OCI-LY3 (cell line): ENCODE results near the gene SRCAP.

ENCODE experiments used
- H2AFZ ChIP-seq: fragments of 200-600, 300-600 bp; shearing (Covaris generic); 2 replicates; pipeline ENCODE4 v1.6.0; 2014; ENCODE audit warnings: antibody characterized with exemption, low read depth, low read length
- H3K27ac ChIP-seq: fragments of 200-600, 300-600 bp; sonication (generic); 2 replicates; pipeline ENCODE4 v1.5.1; 2014; ENCODE audit warnings: mild to moderate bottlenecking, low read length, moderate library complexity, mixed read lengths
- H3K27me3 ChIP-seq: fragments of 200-600, 300-600 bp; sonication (generic); 2 replicates; pipeline ENCODE4 v1.6.1; 2014; ENCODE audit warnings: low read depth, low read length, mixed read lengths
- H3K36me3 ChIP-seq: fragments of 200-600, 300-600 bp; sonication (generic); replicated peaks from 2 replicates; pipeline ENCODE3; 2014; ENCODE audit warnings: low read depth, low read length, mixed read lengths
- H3K4me1 ChIP-seq: fragments of 300-600, 200-600 bp; sonication (generic); 2 replicates; pipeline ENCODE4 v1.6.1; 2014; ENCODE audit warnings: low read length, mixed read lengths
- H3K4me2 ChIP-seq: fragments of 200-600, 300-600 bp; sonication (generic); 2 replicates; pipeline ENCODE4 v1.6.1; 2014; ENCODE audit warnings: low read length, mixed read lengths
- H3K4me3 ChIP-seq: fragments of 300-600, 200-600 bp; sonication (generic); 2 replicates; pipeline ENCODE4 v1.5.1; 2014; ENCODE audit warnings: antibody characterized with exemption, mild to moderate bottlenecking, low read length, moderate library complexity
- H3K79me2 ChIP-seq: fragments of 300-600, 200-600 bp; shearing (Covaris generic); 2 replicates; pipeline ENCODE4 v1.6.1; 2014; ENCODE audit warnings: mild to moderate bottlenecking, low read length, mixed read lengths
- H3K9ac ChIP-seq: fragments of 300-600, 200-600 bp; shearing (Covaris generic); 2 replicates; pipeline ENCODE4 v1.6.0; 2014; ENCODE audit warnings: mild to moderate bottlenecking, low read length, moderate library complexity
- H3K9me3 ChIP-seq: fragments of 200-600, 300-600 bp; shearing (Covaris generic); 2 replicates; pipeline ENCODE4 v1.6.1; 2014; ENCODE audit warnings: low read length, mixed read lengths; ENCODE audit not compliant: insufficient read depth
- H4K20me1 ChIP-seq: fragments of 200-600, 300-600 bp; sonication (generic); 2 replicates; pipeline ENCODE4 v1.6.1; 2016; ENCODE audit warnings: low read length, mixed read lengths; ENCODE audit not compliant: insufficient read depth
- EZH2phosphoT487 ChIP-seq: fragments of 200-600 bp; shearing (Covaris generic); IDR thresholded peaks from 2 replicates; pipeline ENCODE4 v1.6.1; 2018; ENCODE audit warnings: antibody characterized with exemption, mixed run types, low read depth
- TF ChIP-seq, protein P1 (sequence below): fragments of 200-600, 300-600 bp; sonication (generic); IDR thresholded peaks from 2 replicates; pipeline ENCODE4 v1.5.1; 2014; ENCODE audit warnings: antibody characterized with exemption, low read length, low read depth

Gene SRCAP

DNA sequence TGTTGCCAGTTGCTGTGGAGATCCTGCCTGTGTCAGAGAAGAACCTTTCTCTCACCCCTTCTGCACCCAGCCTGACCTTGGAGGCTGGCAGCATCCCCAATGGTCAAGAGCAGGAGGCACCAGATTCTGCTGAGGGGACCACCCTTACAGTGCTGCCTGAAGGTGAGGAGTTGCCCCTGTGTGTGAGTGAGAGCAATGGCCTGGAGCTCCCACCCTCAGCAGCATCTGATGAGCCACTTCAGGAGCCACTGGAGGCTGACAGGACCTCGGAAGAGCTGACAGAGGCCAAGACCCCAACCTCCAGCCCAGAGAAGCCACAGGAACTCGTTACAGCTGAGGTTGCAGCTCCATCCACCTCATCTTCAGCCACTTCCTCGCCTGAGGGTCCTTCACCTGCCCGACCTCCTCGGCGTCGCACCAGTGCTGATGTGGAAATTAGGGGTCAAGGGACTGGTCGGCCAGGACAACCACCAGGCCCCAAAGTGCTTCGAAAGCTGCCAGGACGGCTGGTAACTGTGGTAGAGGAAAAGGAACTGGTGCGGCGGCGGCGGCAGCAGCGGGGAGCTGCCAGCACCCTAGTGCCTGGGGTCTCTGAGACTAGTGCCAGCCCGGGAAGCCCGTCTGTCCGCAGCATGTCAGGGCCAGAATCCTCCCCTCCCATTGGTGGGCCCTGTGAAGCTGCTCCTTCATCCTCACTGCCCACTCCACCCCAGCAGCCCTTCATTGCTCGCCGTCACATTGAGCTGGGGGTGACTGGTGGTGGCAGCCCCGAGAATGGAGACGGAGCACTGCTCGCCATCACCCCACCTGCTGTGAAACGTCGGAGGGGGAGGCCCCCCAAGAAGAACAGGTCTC, 39.0 kb downstream of the SRCAP start:
- no peak overlapping the region for H3K4me2 ChIP-seq
- H3K4me3 ChIP-seq = no peak overlapping the region
- peaks cover 66% of the 10 kb centered on the region for H3K36me3 ChIP-seq
- no peaks in the 10 kb centered on the region for H3K27me3 ChIP-seq
- TF ChIP-seq, protein P1, sequence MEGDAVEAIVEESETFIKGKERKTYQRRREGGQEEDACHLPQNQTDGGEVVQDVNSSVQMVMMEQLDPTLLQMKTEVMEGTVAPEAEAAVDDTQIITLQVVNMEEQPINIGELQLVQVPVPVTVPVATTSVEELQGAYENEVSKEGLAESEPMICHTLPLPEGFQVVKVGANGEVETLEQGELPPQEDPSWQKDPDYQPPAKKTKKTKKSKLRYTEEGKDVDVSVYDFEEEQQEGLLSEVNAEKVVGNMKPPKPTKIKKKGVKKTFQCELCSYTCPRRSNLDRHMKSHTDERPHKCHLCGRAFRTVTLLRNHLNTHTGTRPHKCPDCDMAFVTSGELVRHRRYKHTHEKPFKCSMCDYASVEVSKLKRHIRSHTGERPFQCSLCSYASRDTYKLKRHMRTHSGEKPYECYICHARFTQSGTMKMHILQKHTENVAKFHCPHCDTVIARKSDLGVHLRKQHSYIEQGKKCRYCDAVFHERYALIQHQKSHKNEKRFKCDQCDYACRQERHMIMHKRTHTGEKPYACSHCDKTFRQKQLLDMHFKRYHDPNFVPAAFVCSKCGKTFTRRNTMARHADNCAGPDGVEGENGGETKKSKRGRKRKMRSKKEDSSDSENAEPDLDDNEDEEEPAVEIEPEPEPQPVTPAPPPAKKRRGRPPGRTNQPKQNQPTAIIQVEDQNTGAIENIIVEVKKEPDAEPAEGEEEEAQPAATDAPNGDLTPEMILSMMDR = no peak
- no peak for TF ChIP-seq EZH2phosphoT487
- no peak overlapping the region for H3K9ac ChIP-seq
- no peaks in the 10 kb centered on the region for H4K20me1 ChIP-seq
- H3K79me2 ChIP-seq = no peaks in the 10 kb centered on the region; the same call in 1 of the 2 replicates
- H3K27ac ChIP-seq = no peak overlapping the region
- H2AFZ ChIP-seq = no peak overlapping the region
- H3K9me3 ChIP-seq = no peaks in the 10 kb centered on the region
- no peaks in the 10 kb centered on the region for H3K4me1 ChIP-seq

DNA sequence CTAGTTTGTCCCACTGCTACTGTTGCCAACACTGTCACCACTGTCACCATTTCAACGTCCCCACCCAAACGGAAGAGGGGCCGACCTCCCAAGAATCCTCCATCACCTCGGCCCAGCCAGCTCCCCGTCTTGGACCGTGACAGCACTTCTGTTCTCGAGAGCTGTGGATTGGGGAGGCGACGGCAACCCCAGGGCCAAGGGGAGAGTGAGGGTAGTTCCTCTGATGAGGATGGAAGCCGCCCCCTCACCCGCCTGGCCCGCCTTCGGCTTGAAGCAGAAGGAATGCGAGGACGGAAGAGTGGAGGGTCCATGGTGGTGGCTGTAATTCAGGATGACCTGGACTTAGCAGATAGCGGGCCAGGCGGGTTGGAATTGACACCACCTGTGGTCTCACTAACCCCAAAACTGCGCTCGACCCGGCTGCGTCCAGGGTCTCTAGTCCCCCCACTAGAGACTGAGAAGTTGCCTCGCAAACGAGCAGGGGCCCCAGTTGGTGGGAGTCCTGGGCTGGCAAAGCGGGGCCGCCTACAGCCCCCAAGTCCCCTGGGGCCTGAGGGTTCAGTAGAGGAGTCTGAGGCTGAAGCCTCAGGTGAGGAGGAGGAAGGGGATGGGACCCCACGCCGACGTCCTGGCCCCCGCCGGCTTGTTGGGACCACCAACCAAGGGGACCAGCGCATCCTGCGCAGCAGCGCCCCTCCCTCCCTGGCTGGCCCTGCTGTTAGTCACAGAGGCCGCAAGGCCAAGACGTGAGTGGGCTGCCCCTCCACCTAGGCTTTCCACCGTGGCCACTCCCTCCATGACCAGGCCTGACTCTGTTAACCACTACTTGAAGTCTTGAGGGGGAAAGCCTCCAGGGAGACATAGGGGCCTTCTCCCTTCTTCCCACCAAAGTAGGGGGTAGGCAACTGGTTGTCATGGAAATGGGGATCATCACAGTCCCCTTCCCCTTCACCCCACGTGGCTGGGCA, 40.3 kb downstream of the SRCAP start:
- Histone ChIP-seq H3K9me3 (no peaks in the 10 kb centered on the region), H3K4me3 (no peak overlapping the region), H3K79me2 (no peaks in the 10 kb centered on the region; the same call in 1 of the 2 replicates), H4K20me1 (no peaks in the 10 kb centered on the region), H3K27me3 (no peaks in the 10 kb centered on the region), H3K9ac (no peak overlapping the region), H3K27ac (no peak overlapping the region), H3K4me1 (no peaks in the 10 kb centered on the region), H3K4me2 (no peak overlapping the region), H2AFZ (no peak overlapping the region), H3K36me3 (peaks cover 59% of the 10 kb centered on the region)
- TF ChIP-seq, protein P1 = no peak

DNA sequence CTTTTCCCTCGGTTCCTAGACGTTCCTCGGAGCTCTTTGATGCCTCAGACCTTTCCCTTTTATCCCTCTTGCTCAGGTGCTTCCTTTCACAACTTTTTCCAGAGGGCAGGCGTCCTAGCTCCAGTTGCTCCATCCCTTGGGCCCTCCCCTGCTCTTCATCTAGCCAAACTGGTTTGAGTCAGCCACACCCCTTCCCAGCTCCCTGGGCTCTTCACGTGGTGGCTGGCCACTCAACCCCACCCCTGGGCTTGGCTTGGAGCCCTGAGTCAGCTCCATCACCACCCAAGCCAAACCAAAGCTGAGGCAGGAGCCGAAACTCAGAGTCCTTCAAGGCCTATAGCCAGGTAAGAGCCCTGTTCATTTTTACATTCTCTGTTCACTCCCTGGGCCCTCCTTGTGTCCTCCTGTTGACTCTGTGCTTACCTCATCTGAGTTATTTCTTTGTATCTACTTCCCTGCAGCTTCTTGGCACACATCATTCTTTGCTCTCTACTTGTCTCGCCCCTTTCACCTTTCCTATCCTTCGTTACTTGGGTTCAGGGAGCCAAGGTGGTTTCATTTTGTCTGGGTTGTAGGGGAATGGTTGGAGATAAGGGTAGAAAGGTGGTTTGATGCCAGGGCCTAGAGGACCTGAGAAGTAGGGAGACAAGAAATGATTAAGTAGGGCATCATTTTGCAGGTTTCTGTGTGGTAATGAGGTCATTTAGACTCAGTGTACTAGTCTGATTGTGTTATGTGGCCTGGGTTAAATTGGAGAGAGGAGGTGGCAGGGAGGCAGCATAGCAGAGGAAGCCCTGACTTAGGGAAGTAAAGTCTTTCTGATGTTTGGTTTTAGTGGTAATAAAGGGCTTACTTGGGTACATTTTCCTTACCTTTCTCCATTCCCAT, 41.6 kb downstream of the SRCAP start:
- Histone ChIP-seq H3K9ac (no peak overlapping the region), H3K79me2 (no peaks in the 10 kb centered on the region; the same call in 1 of the 2 replicates), H2AFZ (no peak overlapping the region), H3K27ac (no peak overlapping the region), H3K36me3 (peaks cover 65% of the 10 kb centered on the region), H3K4me2 (no peak overlapping the region), H3K4me1 (no peaks in the 10 kb centered on the region), H3K4me3 (no peak overlapping the region), H3K27me3 (no peaks in the 10 kb centered on the region), H4K20me1 (no peaks in the 10 kb centered on the region), H3K9me3 (no peaks in the 10 kb centered on the region)
- TF ChIP-seq, protein P1 = no peak
- TF ChIP-seq EZH2phosphoT487 = no peak
